Stimulated activated naive CD8-positive, alpha-beta T cell treated with anti-CD3 and anti-CD28 coated beads, Interleukin-15, Interleukin-2, amounts not matched to agents 100 ng/mL and 50 ng/mL, for 24 hours (primary cell): ENCODE data around the gene FAM161B.
"Not testable (repeated sequence)": the region's sequence is repeated elsewhere in the genome, so short reads cannot be mapped to it uniquely, and the experiment has no call there.

Source experiments
- H3K27ac Mint-ChIP-seq: one replicate; pipeline ENCODE4 v1.8.0; 2021; ENCODE audit warnings: mild to moderate bottlenecking, mixed read lengths
- H3K27me3 Mint-ChIP-seq: one replicate; pipeline ENCODE4 v1.8.0; 2021; ENCODE audit warnings: mixed read lengths
- H3K36me3 Mint-ChIP-seq: one replicate; pipeline ENCODE4 v1.8.0; 2021; ENCODE audit warnings: low read depth, mixed read lengths
- H3K4me1 Mint-ChIP-seq: one replicate; pipeline ENCODE4 v1.8.0; 2021; ENCODE audit warnings: low read depth, mixed read lengths
- H3K4me3 Mint-ChIP-seq: one replicate; pipeline ENCODE4 v1.8.0; 2021; ENCODE audit warnings: mild to moderate bottlenecking, mixed read lengths
- H3K9me3 Mint-ChIP-seq: one replicate; pipeline ENCODE4 v1.8.0; 2021; ENCODE audit warnings: mixed read lengths

FAM161B gene

GRCh38 chr14:73903028-73903427, 46.9 kb downstream of the FAM161B start:
- Mint-ChIP-seq H3K9me3 (no peaks in the 10 kb centered on the region), H3K27me3 (no peaks in the 10 kb centered on the region), H3K4me3 (no peak overlapping the region), H3K36me3 (peaks cover 64% of the 10 kb centered on the region), H3K4me1 (no peaks in the 10 kb centered on the region), H3K27ac (no peak overlapping the region)

DNA sequence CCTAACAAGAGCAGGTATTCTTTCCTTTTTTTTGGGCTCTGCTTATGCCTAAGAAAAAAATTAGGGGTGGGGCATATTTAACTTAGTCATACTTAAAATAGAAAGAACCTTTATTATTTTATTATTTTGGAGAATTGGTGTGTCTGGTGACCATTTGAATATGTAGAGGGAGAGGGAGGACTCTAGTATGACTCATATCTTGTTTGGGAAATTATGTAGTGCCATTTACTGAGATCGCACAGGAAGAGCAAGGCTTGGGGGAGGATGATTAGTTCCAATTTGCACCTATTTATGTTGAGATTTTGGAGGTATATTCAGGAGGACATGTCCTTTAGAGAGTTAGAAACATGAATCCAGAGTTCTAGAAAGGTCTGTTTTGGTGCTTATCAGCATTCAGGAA, 53.4 kb downstream of the FAM161B start:
- H3K36me3 Mint-ChIP-seq: peaks cover 70% of the 10 kb centered on the region
- peak overlapping the region; percentile 62 for H3K27ac Mint-ChIP-seq
- H3K4me1 Mint-ChIP-seq: peaks cover 15% of the 10 kb centered on the region
- H3K4me3 Mint-ChIP-seq: no peak overlapping the region
- no peaks in the 10 kb centered on the region for H3K9me3 Mint-ChIP-seq
- H3K27me3 Mint-ChIP-seq: no peaks in the 10 kb centered on the region

- Mint-ChIP-seq H3K9me3 (no peaks in the 10 kb centered on the region), H3K36me3 (peaks cover 68% of the 10 kb centered on the region), H3K27me3 (no peaks in the 10 kb centered on the region), H3K4me3 (no peak overlapping the region), H3K27ac (peak overlapping the region; percentile 62), H3K4me1 (peaks cover 15% of the 10 kb centered on the region)
Observed at GRCh38 chr14:73895939-73896338, 54.0 kb downstream of the FAM161B start.

GRCh38 chr14:73894180-73894687, 55.7 kb downstream of the FAM161B start:
- peaks cover 27% of the 10 kb centered on the region for H3K4me1 Mint-ChIP-seq
- not testable (repeated sequence) for H3K27me3 Mint-ChIP-seq, H3K9me3 Mint-ChIP-seq, H3K27ac Mint-ChIP-seq, H3K4me3 Mint-ChIP-seq
- H3K36me3 Mint-ChIP-seq: peaks cover 66% of the 10 kb centered on the region

DNA sequence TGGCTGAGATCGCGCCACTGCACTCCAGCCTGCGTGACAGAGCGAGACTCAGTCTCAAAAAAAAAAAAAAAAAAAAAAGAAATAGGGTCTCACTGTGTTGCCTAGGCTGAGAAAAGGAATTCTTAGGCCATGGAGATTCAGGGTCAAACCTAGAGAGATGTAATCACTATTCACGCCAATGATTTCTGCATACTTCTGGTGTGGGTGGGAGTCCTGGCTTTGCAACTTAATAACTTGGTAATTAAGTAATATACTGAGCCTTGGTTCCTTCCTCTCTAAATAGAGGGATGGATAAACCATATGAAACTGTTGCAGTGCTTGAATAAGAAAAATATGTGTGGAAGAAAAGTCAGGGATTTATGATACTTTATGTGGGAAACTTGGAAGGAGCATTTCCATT, 60.5 kb downstream of the FAM161B start:
- no peaks in the 10 kb centered on the region for H3K27me3 Mint-ChIP-seq
- H3K9me3 Mint-ChIP-seq: no peaks in the 10 kb centered on the region
- peak overlapping the region; percentile 85 for H3K4me3 Mint-ChIP-seq
- H3K27ac Mint-ChIP-seq: peak overlapping the region; percentile 17
- peaks cover 55% of the 10 kb centered on the region for H3K4me1 Mint-ChIP-seq
- H3K36me3 Mint-ChIP-seq: peaks cover 44% of the 10 kb centered on the region

- Mint-ChIP-seq H3K27ac (peak overlapping the region; percentile 72), H3K4me3 (peak overlapping the region; percentile 85), H3K36me3 (peaks cover 41% of the 10 kb centered on the region), H3K9me3 (no peaks in the 10 kb centered on the region), H3K27me3 (no peaks in the 10 kb centered on the region), H3K4me1 (peaks cover 56% of the 10 kb centered on the region)
Observed at GRCh38 chr14:73888971-73889370, 60.9 kb downstream of the FAM161B start.

DNA sequence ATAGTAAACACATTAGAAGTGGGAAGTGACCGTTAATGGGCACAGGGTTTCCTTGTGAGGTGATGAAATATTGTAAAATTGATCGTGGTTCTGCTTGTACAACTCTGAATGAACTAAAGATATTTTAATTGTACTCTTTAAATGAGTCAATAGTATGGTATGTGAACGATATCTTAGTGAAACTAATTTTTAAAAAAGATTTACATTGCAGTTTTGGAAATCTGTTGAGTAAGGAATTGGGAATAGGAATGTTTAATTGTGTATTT, 61.5 kb downstream of the FAM161B start:
- H3K36me3 Mint-ChIP-seq: peaks cover 40% of the 10 kb centered on the region
- no peaks in the 10 kb centered on the region for H3K9me3 Mint-ChIP-seq
- no peaks in the 10 kb centered on the region for H3K27me3 Mint-ChIP-seq
- peak overlapping the region; percentile 72 for H3K27ac Mint-ChIP-seq
- peaks cover 56% of the 10 kb centered on the region for H3K4me1 Mint-ChIP-seq
- peak overlapping the region; percentile 85 for H3K4me3 Mint-ChIP-seq

DNA sequence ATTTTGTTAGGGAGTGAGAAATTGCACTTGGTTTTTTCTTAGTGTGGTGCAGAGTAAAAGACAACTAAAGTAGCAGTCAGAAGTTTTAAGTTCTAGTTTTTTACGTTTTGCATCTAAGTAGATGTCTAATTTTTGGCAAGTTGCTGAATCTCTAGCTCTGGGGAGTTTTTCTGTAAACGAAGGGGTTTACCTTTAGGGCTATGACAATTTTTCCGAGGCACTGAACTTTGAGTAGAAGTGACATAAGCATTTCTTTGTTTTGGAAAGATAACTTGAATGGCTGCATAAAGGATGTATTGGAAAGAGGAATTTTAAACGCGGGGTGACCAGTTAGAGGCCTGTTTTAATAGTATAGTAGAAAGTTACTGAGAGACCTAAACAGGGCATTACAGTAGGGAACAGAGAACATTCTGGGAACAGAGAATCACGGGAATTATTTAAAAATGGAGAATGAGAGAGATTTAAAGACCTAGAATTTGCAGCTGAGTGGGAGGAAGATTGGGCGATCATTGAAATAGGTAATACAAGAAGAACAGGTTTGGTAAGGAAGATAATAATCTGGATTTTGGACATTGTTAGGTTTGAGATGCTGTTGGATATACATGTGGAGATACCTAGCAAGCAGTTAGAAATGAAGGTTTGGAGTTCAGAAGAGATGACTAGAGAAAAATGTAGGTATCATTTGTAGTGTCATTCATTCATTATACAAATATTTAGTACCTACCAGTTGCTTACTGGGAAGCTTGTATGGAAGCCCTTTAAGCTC, 62.0 kb downstream of the FAM161B start:
- peak overlapping the region; percentile 85 for H3K4me3 Mint-ChIP-seq
- H3K36me3 Mint-ChIP-seq: peaks cover 40% of the 10 kb centered on the region
- H3K27ac Mint-ChIP-seq: peak overlapping the region; percentile 98
- no peaks in the 10 kb centered on the region for H3K9me3 Mint-ChIP-seq
- H3K27me3 Mint-ChIP-seq: no peaks in the 10 kb centered on the region
- peaks cover 56% of the 10 kb centered on the region for H3K4me1 Mint-ChIP-seq

DNA sequence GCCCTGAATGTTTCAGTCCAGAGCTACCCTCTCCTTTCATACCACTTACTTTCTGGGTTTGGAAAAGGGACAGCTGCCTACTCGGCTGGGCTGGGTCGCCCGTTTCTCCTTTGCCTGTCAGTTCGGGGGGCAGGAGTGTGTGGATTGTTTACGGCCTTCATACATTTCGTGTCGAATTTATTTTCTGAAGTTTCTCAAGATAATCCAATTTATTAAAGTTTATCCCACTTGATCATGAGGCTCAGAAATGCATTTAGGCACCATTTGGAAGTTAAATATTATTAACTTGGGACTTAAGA, 62.6 kb downstream of the FAM161B start:
- peaks cover 40% of the 10 kb centered on the region for H3K36me3 Mint-ChIP-seq
- no peaks in the 10 kb centered on the region for H3K9me3 Mint-ChIP-seq
- peak overlapping the region; percentile 85 for H3K4me3 Mint-ChIP-seq
- H3K4me1 Mint-ChIP-seq: peaks cover 56% of the 10 kb centered on the region
- no peaks in the 10 kb centered on the region for H3K27me3 Mint-ChIP-seq
- H3K27ac Mint-ChIP-seq: peak overlapping the region; percentile 98

DNA sequence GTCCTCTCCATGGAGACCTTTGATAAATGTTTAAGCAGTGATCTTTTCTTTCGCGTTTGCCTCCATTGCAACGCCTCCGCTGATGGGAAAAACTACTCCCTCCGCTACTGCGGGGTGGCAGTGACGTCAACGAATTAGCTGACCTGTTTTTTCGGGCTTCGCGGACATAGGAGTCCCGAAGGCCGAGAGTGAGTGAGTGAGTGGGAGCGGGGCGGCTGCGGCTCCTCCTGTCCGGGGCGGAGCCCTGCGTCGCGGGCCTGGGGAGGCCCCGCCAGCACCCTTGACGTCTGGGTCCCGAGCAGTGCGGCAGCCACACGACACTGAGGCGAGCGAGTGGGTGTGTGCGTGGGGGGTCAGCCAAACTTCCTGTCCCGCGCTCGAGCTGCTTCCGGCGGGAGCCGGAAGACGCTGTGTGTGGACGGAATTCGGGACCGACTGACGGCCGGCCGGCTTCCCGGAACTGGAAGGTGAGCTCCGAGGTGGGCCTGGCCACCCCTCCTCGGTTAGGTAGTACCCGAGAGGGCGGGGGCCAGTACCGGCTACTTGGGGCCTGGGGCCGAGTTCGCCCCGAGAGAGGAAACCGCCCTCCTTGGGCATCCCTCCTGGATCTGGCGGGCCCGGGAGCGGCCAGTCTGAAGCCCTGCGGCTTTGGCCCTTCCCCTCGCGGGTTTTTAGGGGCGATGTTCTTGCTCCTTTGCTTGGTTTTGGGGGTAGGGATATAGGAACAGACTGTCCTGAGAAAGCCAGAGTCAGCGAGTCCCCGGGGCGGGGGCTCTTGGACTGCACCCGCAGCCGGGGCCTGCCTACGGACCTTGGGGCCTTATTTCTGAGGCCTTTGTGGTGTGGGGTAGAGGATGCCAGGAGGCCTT, 63.2 kb downstream of the FAM161B start, which contains the start of gene ZNF410:
TSS of gene ZNF410 (plus strand) at position 411 of the 869 bp plus-strand sequence. CDS start 5,317 bp downstream, outside the sequence.
- Mint-ChIP-seq H3K4me1 (peaks cover 52% of the 10 kb centered on the region), H3K9me3 (no peaks in the 10 kb centered on the region), H3K4me3 (peak within 1 kb of the TSS; percentile 85), H3K27me3 (no peaks in the 10 kb centered on the region), H3K36me3 (peaks cover 34% of the 10 kb centered on the region), H3K27ac (peak within 1 kb of the TSS; percentile 98)

DNA sequence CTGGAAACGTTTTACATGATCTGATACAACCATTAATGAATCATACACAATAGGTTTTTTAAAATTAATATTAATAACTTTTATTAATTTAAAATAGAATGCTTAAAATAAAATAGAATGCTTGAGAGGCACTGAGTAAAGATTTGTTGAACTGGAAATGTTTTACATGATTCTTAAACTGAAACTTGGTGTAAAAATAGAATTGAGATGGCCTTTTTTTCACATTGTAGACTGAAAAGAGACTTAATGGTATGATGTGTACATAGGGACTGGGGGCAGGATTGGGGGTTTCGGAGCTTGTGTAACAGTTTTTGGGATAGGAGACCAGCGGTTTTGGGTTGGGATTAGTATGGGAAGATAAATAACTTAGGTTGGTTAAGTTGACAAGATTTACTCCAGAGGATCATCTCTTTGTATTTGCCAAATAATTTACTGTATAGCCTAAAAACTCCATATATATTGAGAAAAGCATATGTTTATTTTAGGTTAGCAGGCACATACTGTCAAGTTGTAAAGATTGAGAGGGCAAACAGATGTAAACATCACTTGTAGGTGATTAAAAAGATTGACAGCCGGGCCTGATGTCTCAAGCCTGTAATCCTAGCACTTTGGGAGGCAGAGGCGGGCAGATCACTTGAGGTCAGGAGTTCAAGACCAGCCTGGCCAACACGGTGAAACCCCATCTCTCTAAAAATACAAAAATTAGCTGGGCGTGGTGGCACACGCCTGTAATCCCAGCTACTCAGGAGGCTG, 65.3 kb downstream of the FAM161B start:
- no peaks in the 10 kb centered on the region for H3K27me3 Mint-ChIP-seq
- peaks cover 25% of the 10 kb centered on the region for H3K36me3 Mint-ChIP-seq
- no peaks in the 10 kb centered on the region for H3K9me3 Mint-ChIP-seq
- peak overlapping the region; percentile 98 for H3K27ac Mint-ChIP-seq
- H3K4me1 Mint-ChIP-seq: peaks cover 43% of the 10 kb centered on the region
- peak overlapping the region; percentile 85 for H3K4me3 Mint-ChIP-seq
